Measurements from ENCODE around the gene GAB1.

DNA sequence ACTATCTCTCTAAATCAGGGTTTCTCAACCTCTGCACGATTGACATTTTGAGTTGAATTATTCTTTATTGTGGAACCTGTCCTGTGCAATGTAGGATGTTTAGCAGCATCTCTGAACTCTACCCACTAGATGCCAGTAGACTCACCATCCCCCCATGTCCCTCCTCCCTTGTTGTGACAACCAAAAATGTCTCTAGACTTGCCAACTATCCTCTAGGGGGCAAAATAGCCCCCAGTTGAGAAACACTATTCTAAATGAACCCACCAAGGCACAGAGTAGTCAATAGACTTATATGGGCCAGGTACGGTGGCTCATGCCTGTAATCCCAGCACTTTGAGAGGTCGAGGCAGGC is 49.1 kb upstream of the GAB1 start:
- no peak for TF ChIP-seq POLR2A (IDR thresholded peaks at IDR 0.05)
- TF ChIP-seq, protein P1, sequence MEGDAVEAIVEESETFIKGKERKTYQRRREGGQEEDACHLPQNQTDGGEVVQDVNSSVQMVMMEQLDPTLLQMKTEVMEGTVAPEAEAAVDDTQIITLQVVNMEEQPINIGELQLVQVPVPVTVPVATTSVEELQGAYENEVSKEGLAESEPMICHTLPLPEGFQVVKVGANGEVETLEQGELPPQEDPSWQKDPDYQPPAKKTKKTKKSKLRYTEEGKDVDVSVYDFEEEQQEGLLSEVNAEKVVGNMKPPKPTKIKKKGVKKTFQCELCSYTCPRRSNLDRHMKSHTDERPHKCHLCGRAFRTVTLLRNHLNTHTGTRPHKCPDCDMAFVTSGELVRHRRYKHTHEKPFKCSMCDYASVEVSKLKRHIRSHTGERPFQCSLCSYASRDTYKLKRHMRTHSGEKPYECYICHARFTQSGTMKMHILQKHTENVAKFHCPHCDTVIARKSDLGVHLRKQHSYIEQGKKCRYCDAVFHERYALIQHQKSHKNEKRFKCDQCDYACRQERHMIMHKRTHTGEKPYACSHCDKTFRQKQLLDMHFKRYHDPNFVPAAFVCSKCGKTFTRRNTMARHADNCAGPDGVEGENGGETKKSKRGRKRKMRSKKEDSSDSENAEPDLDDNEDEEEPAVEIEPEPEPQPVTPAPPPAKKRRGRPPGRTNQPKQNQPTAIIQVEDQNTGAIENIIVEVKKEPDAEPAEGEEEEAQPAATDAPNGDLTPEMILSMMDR (IDR thresholded peaks at IDR 0.05) = no peak

All from heart left ventricle (tissue), 13 donors.